GM21526 (cell line): ENCODE data around the gene ATP1B3.
"Not testable (repeated sequence)": the region's sequence is repeated elsewhere in the genome, so short reads cannot be mapped to it uniquely, and the experiment has no call there.

Source experiments
- ATAC-seq: cut with Tn5 transposase; IDR thresholded peaks from one replicate; pipeline ENCODE4 v1.9.1; 2021; ENCODE audit warnings: moderate library complexity; ENCODE audit not compliant: unreplicated experiment, low FRiP score

ATP1B3 gene

GRCh38 chr3:141900343-141900742, 23.9 kb downstream of the ATP1B3 start:
- no peak for ATAC-seq

GRCh38 chr3:141901914-141902313, 25.5 kb downstream of the ATP1B3 start:
- no peak for ATAC-seq

- no peak for ATAC-seq
These were observed 27.8 kb downstream of the ATP1B3 start for GRCh38 chr3:141904203-141904602.

- no peak for ATAC-seq
These were observed 28.7 kb downstream of the ATP1B3 start for GRCh38 chr3:141905129-141905528.

GRCh38 chr3:141909408-141909807, 33.0 kb downstream of the ATP1B3 start:
- no peak for ATAC-seq

GRCh38 chr3:141909986-141910385, 33.5 kb downstream of the ATP1B3 start:
- not testable (repeated sequence) for ATAC-seq

- ATAC-seq = no peak
These were observed 36.8 kb downstream of the ATP1B3 start for GRCh38 chr3:141913150-141913811.

- ATAC-seq = no peak
These were observed 37.9 kb downstream of the ATP1B3 start for GRCh38 chr3:141914311-141914710.

GRCh38 chr3:141915016-141915415, 38.6 kb downstream of the ATP1B3 start:
- no peak for ATAC-seq

- ATAC-seq = no peak
These were observed 39.3 kb downstream of the ATP1B3 start for GRCh38 chr3:141915766-141916165.

GRCh38 chr3:141920701-141921100, 44.3 kb downstream of the ATP1B3 start:
- no peak for ATAC-seq

- ATAC-seq = no peak
These were observed 44.9 kb downstream of the ATP1B3 start for GRCh38 chr3:141921316-141921715.

- not testable (repeated sequence) for ATAC-seq
These were observed 49.2 kb downstream of the ATP1B3 start for GRCh38 chr3:141925677-141926076.

GRCh38 chr3:141926929-141927328, 50.5 kb downstream of the ATP1B3 start:
- no peak for ATAC-seq

GRCh38 chr3:141928631-141929270, 52.3 kb downstream of the ATP1B3 start:
- ATAC-seq = no peak

GRCh38 chr3:141929341-141929995, 53.0 kb downstream of the ATP1B3 start:
- ATAC-seq = no peak

GRCh38 chr3:141930801-141931200, 54.4 kb downstream of the ATP1B3 start:
- ATAC-seq = no peak

GRCh38 chr3:141933421-141934300, 57.2 kb downstream of the ATP1B3 start:
- ATAC-seq = no peak

GRCh38 chr3:141934354-141934753, 57.9 kb downstream of the ATP1B3 start:
- no peak for ATAC-seq

GRCh38 chr3:141938011-141938500, 61.6 kb downstream of the ATP1B3 start:
- ATAC-seq = no peak

- no peak for ATAC-seq
These were observed 63.3 kb downstream of the ATP1B3 start for GRCh38 chr3:141939759-141940158.
